AG09309 (cell line): ENCODE measurements around the gene SH2D4B.

Experiments used
- DNase-seq: peaks from one replicate; pipeline ENCODE4 v3.0.0-alpha.2; 2010; ENCODE audit warnings: low read depth
- H3K4me3 ChIP-seq: 2 replicates; pipeline ENCODE4 v1.5.1; 2011; ENCODE audit warnings: mild to moderate bottlenecking, low read depth, low read length, moderate library complexity; ENCODE audit not compliant: control insufficient read depth
- CTCF ChIP-seq: IDR thresholded peaks from 2 replicates; pipeline ENCODE4 v1.5.1; 2011; ENCODE audit warnings: mild to moderate bottlenecking, low read depth, low read length, inconsistent platforms; ENCODE audit not compliant: insufficient read depth, control insufficient read depth; ENCODE audit errors: missing control alignments

Gene SH2D4B

GRCh38 chr10:80661526-80661925 is 123.8 kb downstream of the SH2D4B start:
- no peak for DNase-seq
- H3K4me3 ChIP-seq: no peak overlapping the region
- TF ChIP-seq CTCF: no peak

- H3K4me3 ChIP-seq: peak overlapping the region; percentile 27
- TF ChIP-seq CTCF: peak; percentile 89
- peak; percentile 47 for DNase-seq
These were observed 124.9 kb downstream of the SH2D4B start for GRCh38 chr10:80662429-80663261.

GRCh38 chr10:80664071-80664680 is 126.5 kb downstream of the SH2D4B start:
- TF ChIP-seq CTCF: peak; percentile 84
- no peak overlapping the region for H3K4me3 ChIP-seq
- no peak for DNase-seq

- TF ChIP-seq CTCF: no peak
These were observed 131.8 kb downstream of the SH2D4B start for GRCh38 chr10:80669485-80669884.

GRCh38 chr10:80670774-80671173 is 133.1 kb downstream of the SH2D4B start:
- H3K4me3 ChIP-seq: no peak overlapping the region
- DNase-seq: no peak
- no peak for TF ChIP-seq CTCF

More at GRCh38 chr10:80669485-80669884, 131.8 kb downstream of the SH2D4B start:
- H3K4me3 ChIP-seq: no peak overlapping the region
- DNase-seq: no peak

GRCh38 chr10:80671847-80672246 is 134.1 kb downstream of the SH2D4B start:
- no peak overlapping the region for H3K4me3 ChIP-seq
- TF ChIP-seq CTCF: no peak
- no peak for DNase-seq
